Mesendoderm (in vitro differentiated cells): ENCODE measurements around the gene KIAA1217.
A peak's percentile ranks its signal among the peaks of the same experiment; 100 is the strongest.

Source experiments
- DNase-seq: peaks from one replicate; pipeline ENCODE4 v3.0.0; 2013
- H2AK5ac ChIP-seq: 2 replicates; pipeline ENCODE4 v1.6.1; 2013; ENCODE audit warnings: low read length, inconsistent platforms
- H2BK120ac ChIP-seq: 2 replicates; pipeline ENCODE4 v1.6.1; 2013; ENCODE audit warnings: low read depth, mild to moderate bottlenecking, low read length, moderate library complexity, mixed read lengths
- H2BK15ac ChIP-seq: replicated peaks from 2 replicates; pipeline ENCODE4 v1.6.1; 2013; ENCODE audit warnings: low read depth, mild to moderate bottlenecking, moderate library complexity
- H2BK5ac ChIP-seq: 2 replicates; pipeline ENCODE4 v1.6.1; 2013; ENCODE audit warnings: low read length, inconsistent platforms
- H3K18ac ChIP-seq: 2 replicates; pipeline ENCODE4 v1.6.1; 2013; ENCODE audit warnings: mild to moderate bottlenecking, low read length, mixed read lengths
- H3K23ac ChIP-seq: one replicate; pipeline ENCODE4 v1.6.1; 2013; ENCODE audit warnings: low read length
- H3K27ac ChIP-seq: 2 replicates; pipeline ENCODE4 v1.5.1; 2013; ENCODE audit warnings: low read depth, mild to moderate bottlenecking, inconsistent platforms, low read length, moderate library complexity
- H3K27me3 ChIP-seq: 2 replicates; pipeline ENCODE4 v1.6.1; 2013; ENCODE audit warnings: low read length, control low read depth, mild to moderate bottlenecking, inconsistent platforms; ENCODE audit not compliant: insufficient read depth, poor library complexity
- H3K36me3 ChIP-seq: 2 replicates; pipeline ENCODE4 v1.6.1; 2013; ENCODE audit warnings: low read length, inconsistent platforms; ENCODE audit not compliant: control insufficient read depth, insufficient read depth
- H3K4ac ChIP-seq: one replicate; pipeline ENCODE4 v1.6.1; 2013; ENCODE audit warnings: low read depth, mild to moderate bottlenecking, low read length, moderate library complexity
- H3K4me1 ChIP-seq: 2 replicates; pipeline ENCODE4 v1.6.1; 2013; ENCODE audit warnings: low read depth, low read length, inconsistent platforms; ENCODE audit not compliant: control insufficient read depth
- H3K4me2 ChIP-seq: 2 replicates; pipeline ENCODE4 v1.6.1; 2013; ENCODE audit warnings: low read length
- H3K4me3 ChIP-seq: 2 replicates; pipeline ENCODE4 v1.5.1; 2013; ENCODE audit warnings: mild to moderate bottlenecking, low read length
- H3K56ac ChIP-seq: one replicate; pipeline ENCODE4 v1.6.1; 2013; ENCODE audit warnings: low read length
- H3K79me1 ChIP-seq: 2 replicates; pipeline ENCODE4 v1.6.1; 2013; ENCODE audit warnings: low read length, inconsistent platforms
- H3K79me2 ChIP-seq: 2 replicates; pipeline ENCODE4 v1.6.1; 2013; ENCODE audit warnings: mild to moderate bottlenecking, low read length; ENCODE audit not compliant: control insufficient read depth, insufficient read depth
- H3K9ac ChIP-seq: 2 replicates; pipeline ENCODE4 v1.6.1; 2013; ENCODE audit warnings: low read length, inconsistent platforms
- H4K5ac ChIP-seq: one replicate; pipeline ENCODE4 v1.6.1; 2013; ENCODE audit warnings: low read length
- H4K8ac ChIP-seq: one replicate; pipeline ENCODE4 v1.6.1; 2013; ENCODE audit warnings: low read depth, mild to moderate bottlenecking, control low read depth, low read length, moderate library complexity
- WGBS: extraction: QIAGEN DNeasy Blood & Tissue Kit; methylation state at CpG from one replicate; pipeline ENCODE4 v1.1.7; 2013; ENCODE audit warnings: low lambda C conversion rate, missing lambda C conversion rate; ENCODE audit not compliant: insufficient coverage; ENCODE audit errors: extremely low coverage; 5-methylcytosine and 5-hydroxymethylcytosine counted together

The KIAA1217 gene

GRCh38 chr10:24307116-24307515, 98.2 kb downstream of the KIAA1217 start:
- H3K4me3 ChIP-seq, result no peak overlapping the region
- no peak overlapping the region for H3K23ac ChIP-seq
- no peaks in the 10 kb centered on the region for H3K4me1 ChIP-seq
- no peak overlapping the region for H3K56ac ChIP-seq
- no peaks in the 10 kb centered on the region for H3K36me3 ChIP-seq
- no peak overlapping the region for H3K27ac ChIP-seq
- no peaks in the 10 kb centered on the region for H3K79me2 ChIP-seq
- H3K4me2 ChIP-seq, result no peak overlapping the region
- no peak overlapping the region for H3K4ac ChIP-seq
- no peak overlapping the region for H2BK120ac ChIP-seq
- no peak overlapping the region for H3K18ac ChIP-seq
- H3K79me1 ChIP-seq, result no peaks in the 10 kb centered on the region
- no peak overlapping the region for H2AK5ac ChIP-seq
- no peak overlapping the region for H4K8ac ChIP-seq
- no peak overlapping the region for H4K5ac ChIP-seq
- no peak for DNase-seq
- no peak overlapping the region for H2BK5ac ChIP-seq
- no peak overlapping the region for H2BK15ac ChIP-seq
- WGBS, result no CpG with 5 or more reads among the region's 4 CpGs
- H3K9ac ChIP-seq, result no peak overlapping the region
- H3K27me3 ChIP-seq, result peaks cover 2% of the 10 kb centered on the region

- H2BK15ac ChIP-seq, result no peak overlapping the region
- no peak overlapping the region for H3K18ac ChIP-seq
- H4K8ac ChIP-seq, result no peak overlapping the region
- no peak overlapping the region for H4K5ac ChIP-seq
- H3K27me3 ChIP-seq, result peaks cover 2% of the 10 kb centered on the region
- H3K9ac ChIP-seq, result no peak overlapping the region
- no peak overlapping the region for H3K23ac ChIP-seq
- no peak overlapping the region for H2AK5ac ChIP-seq
- no peaks in the 10 kb centered on the region for H3K4me1 ChIP-seq
- H2BK120ac ChIP-seq, result no peak overlapping the region
- H3K4me2 ChIP-seq, result no peak overlapping the region
- H3K36me3 ChIP-seq, result no peaks in the 10 kb centered on the region
- H3K79me2 ChIP-seq, result no peaks in the 10 kb centered on the region
- no peaks in the 10 kb centered on the region for H3K79me1 ChIP-seq
- WGBS, result no CpG with 5 or more reads among the region's 11 CpGs
- H3K56ac ChIP-seq, result no peak overlapping the region
- H3K27ac ChIP-seq, result no peak overlapping the region
- H3K4me3 ChIP-seq, result no peak overlapping the region
- no peak overlapping the region for H2BK5ac ChIP-seq
- DNase-seq, result peak; percentile 23
- no peak overlapping the region for H3K4ac ChIP-seq
Observed at GRCh38 chr10:24307696-24308485, 99.0 kb downstream of the KIAA1217 start.

- Histone ChIP-seq H3K27me3 (no peaks in the 10 kb centered on the region), H3K4ac (no peak overlapping the region), H2BK5ac (no peak overlapping the region), H4K8ac (no peak overlapping the region), H3K4me3 (no peak overlapping the region), H3K27ac (no peak overlapping the region), H3K9ac (no peak overlapping the region), H3K23ac (no peak overlapping the region), H3K4me2 (no peak overlapping the region), H3K18ac (no peak overlapping the region), H3K56ac (no peak overlapping the region), H3K79me2 (no peaks in the 10 kb centered on the region), H2AK5ac (no peak overlapping the region), H2BK15ac (no peak overlapping the region), H3K4me1 (no peaks in the 10 kb centered on the region), H2BK120ac (no peak overlapping the region), H3K36me3 (no peaks in the 10 kb centered on the region), H4K5ac (no peak overlapping the region), H3K79me1 (no peaks in the 10 kb centered on the region)
- WGBS, result no CpG with 5 or more reads among the region's 5 CpGs
- peak; percentile 19 for DNase-seq
Observed at GRCh38 chr10:24310104-24310503, 101.2 kb downstream of the KIAA1217 start.

- Histone ChIP-seq H3K18ac (no peak overlapping the region), H3K23ac (no peak overlapping the region), H4K8ac (no peak overlapping the region), H2AK5ac (no peak overlapping the region), H3K56ac (no peak overlapping the region), H3K79me1 (no peaks in the 10 kb centered on the region), H2BK120ac (no peak overlapping the region), H3K4ac (no peak overlapping the region), H3K9ac (no peak overlapping the region), H2BK15ac (no peak overlapping the region), H2BK5ac (no peak overlapping the region), H3K27me3 (no peaks in the 10 kb centered on the region), H3K79me2 (no peaks in the 10 kb centered on the region), H3K4me1 (no peaks in the 10 kb centered on the region), H3K4me3 (no peak overlapping the region), H3K36me3 (no peaks in the 10 kb centered on the region), H4K5ac (no peak overlapping the region), H3K4me2 (no peak overlapping the region), H3K27ac (no peak overlapping the region)
- DNase-seq, result no peak
- WGBS, result no CpG with 5 or more reads among the region's 6 CpGs
Observed at GRCh38 chr10:24311888-24312287, 103.0 kb downstream of the KIAA1217 start.

GRCh38 chr10:24313283-24313682, 104.3 kb downstream of the KIAA1217 start:
- no peaks in the 10 kb centered on the region for H3K79me2 ChIP-seq
- no CpG with 5 or more reads among the region's 10 CpGs for WGBS
- no peak overlapping the region for H2AK5ac ChIP-seq
- H3K4me3 ChIP-seq, result no peak overlapping the region
- H3K4ac ChIP-seq, result no peak overlapping the region
- no peak overlapping the region for H3K4me2 ChIP-seq
- H3K23ac ChIP-seq, result no peak overlapping the region
- H2BK15ac ChIP-seq, result no peak overlapping the region
- no peaks in the 10 kb centered on the region for H3K36me3 ChIP-seq
- no peak overlapping the region for H4K5ac ChIP-seq
- H2BK5ac ChIP-seq, result no peak overlapping the region
- no peak overlapping the region for H3K27ac ChIP-seq
- H3K27me3 ChIP-seq, result no peaks in the 10 kb centered on the region
- no peak for DNase-seq
- no peaks in the 10 kb centered on the region for H3K4me1 ChIP-seq
- H3K18ac ChIP-seq, result no peak overlapping the region
- H3K56ac ChIP-seq, result no peak overlapping the region
- no peaks in the 10 kb centered on the region for H3K79me1 ChIP-seq
- H4K8ac ChIP-seq, result no peak overlapping the region
- H3K9ac ChIP-seq, result no peak overlapping the region
- H2BK120ac ChIP-seq, result no peak overlapping the region

- Histone ChIP-seq H2BK5ac (no peak overlapping the region), H3K36me3 (no peaks in the 10 kb centered on the region), H3K4ac (no peak overlapping the region), H3K27me3 (no peaks in the 10 kb centered on the region), H2AK5ac (no peak overlapping the region), H3K23ac (no peak overlapping the region), H3K79me2 (no peaks in the 10 kb centered on the region), H3K9ac (no peak overlapping the region), H3K4me2 (no peak overlapping the region), H2BK15ac (no peak overlapping the region), H4K5ac (no peak overlapping the region), H4K8ac (no peak overlapping the region), H3K56ac (no peak overlapping the region), H3K4me1 (no peaks in the 10 kb centered on the region), H3K18ac (no peak overlapping the region), H2BK120ac (no peak overlapping the region), H3K27ac (no peak overlapping the region), H3K4me3 (no peak overlapping the region), H3K79me1 (no peaks in the 10 kb centered on the region)
- WGBS, result no CpG with 5 or more reads among the region's 7 CpGs
- no peak for DNase-seq
Observed at GRCh38 chr10:24315211-24315610, 106.3 kb downstream of the KIAA1217 start.
